ENCODE results near the gene MLNR.
A peak's percentile ranks its signal among the peaks of the same experiment; 100 is the strongest.

Gene MLNR

DNA sequence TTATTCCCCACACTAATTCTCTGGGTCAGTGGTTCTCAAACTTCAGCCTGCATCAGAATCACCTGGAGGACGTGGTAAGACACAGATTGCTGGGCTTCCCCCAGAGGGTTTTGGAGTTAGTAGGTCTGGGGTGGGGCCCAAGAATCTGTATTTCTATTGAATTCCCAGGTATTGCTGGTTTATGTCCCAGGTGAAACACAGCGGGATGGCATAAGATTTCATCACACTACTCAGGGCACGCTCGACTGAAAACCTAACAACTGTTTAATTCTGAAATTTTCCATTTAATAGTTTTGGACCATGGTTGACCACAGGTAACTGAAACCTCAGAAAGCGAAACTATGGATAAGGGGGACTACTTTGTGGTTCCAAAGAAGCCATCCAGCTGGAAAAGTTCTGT lies 6.5 kb downstream of the MLNR start:
- DNase-seq, result no peak

DNA sequence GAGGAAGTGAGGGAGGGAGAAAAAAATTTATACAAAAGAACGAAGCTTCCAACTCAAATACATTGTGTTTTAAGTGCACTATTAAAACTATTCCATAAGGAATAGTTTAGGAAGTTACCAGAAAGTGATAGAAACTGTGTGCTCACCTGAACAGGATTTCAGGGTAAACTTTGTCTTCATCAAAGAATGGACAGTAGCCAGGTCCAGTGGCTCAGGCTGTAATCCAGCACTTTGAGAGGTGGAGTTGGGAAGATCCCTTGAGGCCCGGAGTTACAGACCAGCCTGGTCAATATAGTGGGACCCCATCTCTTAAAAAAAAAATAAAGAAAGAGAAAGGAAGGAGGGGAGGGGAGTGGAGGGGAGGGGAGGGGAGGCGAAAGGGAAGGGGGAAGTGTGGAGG lies 14.6 kb downstream of the MLNR start:
- DNase-seq, result no peak

DNA sequence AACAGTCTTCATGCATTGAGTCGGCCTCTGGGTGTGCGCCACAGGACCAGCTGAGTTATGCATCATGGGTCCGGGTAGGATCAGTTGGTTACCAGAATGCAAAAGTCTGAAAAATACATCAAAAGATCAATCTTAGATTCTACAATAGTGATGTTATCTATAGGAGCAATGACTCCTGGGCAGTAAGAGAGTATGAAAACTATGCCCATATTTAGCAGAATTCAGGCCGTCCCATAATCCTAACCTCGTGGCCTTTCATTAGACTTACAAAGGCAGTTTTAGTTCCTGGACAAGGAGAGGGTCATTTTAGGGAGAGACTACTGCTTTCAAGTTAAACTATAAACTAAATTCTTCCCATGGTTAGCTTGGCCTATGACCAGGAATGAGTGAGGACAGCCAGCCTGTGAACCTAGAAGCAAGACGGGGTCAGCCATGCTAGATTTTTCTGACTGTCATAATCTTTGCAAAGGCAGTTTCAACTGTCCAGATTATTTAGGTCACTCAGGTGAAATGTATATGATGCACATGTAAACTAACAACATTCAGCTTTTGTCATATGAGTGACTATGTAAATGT lies 15.8 kb downstream of the MLNR start:
- DNase-seq, result no peak

DNA sequence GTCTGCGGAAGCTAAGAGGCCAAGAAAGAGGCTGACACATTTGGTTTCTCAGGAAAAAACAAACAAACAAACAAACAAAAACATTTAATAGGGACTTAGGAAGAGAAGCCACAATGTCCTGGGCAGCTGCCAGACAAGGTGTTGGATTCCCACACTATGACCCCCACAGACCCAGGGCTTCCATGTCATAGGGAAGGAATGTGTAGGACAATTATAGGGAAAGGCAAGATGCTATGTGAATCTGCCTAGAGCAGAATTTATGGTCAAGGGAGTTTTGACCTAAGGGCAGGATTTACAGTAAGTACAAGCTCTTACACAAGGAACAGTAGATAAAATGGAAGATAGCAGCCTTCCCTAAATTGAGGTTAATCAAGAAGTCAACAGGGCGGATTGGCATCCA lies 18.5 kb downstream of the MLNR start:
- DNase-seq, result no peak

DNA sequence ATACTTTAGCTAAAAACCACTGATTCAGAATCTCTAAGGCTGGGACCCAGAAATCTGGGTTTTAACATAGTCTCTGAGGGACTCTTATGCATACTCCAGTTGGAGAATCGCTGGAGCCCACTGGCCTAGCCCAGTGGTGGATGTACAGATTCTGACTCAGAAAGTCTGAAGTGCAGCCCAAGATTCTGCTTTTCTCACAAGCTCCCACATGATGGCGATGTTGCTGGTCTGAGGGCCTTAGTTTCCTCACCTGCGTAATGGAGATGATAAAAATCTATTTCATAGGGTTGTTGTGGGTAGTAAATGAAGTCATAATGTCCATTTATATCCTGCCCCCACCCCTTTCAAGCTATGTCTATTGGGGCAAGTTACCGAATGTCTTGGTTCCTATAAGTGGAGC lies 19.9 kb downstream of the MLNR start:
- peak; percentile 55 for DNase-seq

DNA sequence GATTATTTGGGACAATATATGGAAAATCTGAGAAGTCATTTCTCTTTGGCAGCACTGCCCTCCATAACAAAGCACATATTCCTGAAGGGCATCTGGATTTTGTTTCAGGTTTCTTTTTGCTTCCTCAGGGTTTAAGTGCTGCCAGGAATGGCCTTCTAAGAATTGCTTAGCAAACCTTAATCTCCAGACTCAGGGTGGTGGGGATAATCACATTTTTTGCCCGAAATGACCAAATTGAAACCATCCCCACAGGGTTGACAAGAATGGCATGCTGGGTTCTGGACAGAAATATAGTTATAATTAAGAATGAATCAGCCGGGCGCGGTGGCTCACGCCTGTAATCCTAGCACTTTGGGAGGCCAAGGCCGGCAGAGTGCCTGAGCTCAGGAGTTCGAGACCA lies 21.2 kb downstream of the MLNR start:
- no peak for DNase-seq

DNA sequence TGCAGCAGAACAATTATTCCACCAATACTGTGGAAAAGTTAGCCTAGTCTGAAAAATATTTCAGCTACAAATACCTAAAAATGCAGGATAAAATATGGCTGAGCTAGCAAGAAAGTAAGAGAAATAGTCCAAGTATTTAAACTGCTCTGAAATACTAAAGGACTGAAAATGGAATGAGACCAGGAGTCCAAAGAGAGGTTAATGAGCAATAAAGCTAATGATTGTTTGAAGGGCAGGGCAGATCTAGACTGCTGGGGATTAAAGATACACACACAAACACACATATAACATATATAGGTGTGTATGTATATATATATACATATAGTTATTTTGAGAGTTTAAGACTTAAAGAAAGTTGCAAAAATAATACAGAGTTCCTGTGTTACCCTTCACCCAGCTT lies 25.0 kb downstream of the MLNR start:
- no peak for DNase-seq

DNA sequence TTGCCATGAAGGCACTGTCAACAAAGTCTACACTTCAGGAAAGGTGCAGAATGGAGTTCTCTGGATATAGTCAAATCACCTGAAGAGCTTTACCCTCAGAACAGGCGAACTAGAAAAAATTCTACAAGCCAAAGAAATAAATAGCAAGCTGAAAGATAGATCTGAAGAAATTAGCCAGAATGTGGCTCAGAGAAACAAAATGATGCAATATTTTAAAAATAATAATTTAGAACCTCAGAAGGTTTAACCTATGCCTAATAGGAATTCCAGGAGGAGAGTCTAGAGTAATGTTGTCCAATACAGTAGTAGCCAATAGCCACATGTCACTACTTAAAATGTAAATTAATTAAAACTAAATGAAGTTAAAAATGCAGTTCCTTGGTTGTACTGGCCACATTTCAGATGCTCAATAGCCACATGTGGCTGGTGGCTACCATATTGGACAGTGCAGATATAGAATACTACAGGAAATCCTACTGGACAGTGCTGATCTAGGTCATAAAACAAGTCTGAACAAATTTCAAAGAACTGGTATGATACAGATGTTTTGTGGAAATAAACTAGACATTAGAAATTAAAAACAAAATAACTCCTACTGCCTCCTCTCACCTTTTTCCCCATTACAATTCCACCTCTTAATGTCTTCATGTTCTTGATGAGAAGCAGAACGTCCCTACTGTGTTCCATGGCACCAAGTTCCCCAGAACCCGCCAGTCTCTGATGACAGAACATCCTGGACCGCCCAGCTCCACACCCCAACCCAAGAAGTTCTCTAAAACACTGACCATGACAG lies 26.9 kb downstream of the MLNR start:
- peak; percentile 43 for DNase-seq

DNA sequence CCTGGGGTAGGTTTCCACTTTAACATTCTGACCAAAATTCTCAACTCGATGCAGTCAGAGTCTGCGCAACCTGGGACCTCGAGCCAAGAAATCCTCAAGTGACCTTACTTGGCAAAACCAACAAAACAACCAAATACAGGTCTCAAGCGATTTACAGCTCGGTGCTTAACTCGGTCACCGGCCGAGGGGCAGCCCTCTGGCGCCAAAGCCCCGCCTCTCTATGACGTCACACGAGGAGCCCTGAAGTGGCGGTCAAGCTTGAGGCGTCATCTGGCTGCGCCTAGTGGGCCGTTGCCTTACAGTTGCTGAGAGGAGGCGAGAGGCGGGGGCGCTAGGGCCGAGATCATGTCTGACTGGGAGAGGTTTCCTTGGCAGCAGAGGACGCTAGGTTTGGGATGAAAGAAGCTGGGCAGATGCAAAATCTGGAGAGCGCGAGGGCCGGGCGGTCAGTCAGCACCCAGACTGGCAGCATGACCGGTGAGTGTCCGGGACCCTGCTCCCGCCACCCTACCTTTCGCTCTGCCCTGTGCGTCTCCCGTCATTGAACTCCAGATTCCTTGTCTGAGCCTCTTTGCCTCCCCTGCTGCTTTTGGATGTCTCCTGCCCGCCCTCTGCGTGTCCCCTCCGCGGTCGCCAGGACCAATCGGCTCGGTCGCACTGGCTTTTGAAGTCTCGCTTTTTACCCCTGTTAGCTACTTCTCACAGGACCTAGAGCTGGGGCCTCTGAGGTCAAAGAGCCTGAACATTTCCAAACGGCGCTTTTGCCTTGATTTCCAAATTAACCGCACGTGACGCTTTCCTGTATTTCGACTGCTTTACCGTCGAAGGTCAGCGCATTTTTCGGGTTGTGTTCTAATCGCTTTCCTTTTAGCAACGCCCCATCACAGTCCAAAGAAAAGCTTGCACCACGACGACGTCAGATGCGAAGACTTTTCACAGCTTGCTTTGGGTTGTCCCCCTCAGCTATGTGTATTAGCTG lies 27.8 kb downstream of the MLNR start, which contains the start of gene CDADC1:
Gene CDADC1 (plus strand): TSS at position 283 of the 979 bp plus-strand sequence. CDS start 113 bp downstream, at position 396.
- peak; percentile 96 for DNase-seq

DNA sequence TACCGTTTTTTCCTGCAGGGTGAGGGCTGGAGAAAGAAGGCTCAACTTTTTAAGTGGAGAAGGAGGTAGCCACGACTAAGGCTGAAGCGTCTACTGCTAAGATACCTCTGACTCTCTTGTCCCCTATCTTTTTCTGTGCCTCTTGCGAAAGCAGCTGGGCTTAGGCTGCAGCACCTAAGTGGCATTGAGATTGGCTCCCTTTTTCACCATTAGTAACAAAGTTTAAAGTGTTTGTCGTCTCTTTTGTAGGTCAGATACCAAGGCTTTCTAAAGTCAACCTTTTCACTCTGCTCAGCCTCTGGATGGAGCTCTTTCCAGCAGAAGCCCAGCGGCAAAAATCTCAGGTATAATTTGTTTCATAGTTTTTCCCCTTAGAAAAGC lies 28.5 kb downstream of the MLNR start:
- DNase-seq, result no peak

DNA sequence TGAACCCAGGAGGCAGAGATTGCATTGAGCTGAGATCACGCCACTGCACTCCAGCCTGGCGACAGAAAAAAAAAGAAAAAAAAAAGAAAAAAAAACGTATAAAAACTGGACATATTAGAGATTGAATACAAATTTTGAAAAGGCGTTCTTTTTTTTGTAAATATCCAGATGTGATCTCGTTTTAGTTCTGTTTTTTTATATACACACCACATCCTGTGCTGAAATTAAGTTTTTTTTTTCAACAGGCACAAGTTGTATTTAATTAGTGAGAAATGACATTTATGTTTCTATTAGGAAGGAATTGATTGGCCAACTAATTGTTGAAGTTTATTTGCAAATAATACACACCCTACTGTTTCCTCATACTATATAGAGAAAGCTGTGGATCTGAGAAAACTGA lies 31.2 kb downstream of the MLNR start:
- no peak for DNase-seq

DNA sequence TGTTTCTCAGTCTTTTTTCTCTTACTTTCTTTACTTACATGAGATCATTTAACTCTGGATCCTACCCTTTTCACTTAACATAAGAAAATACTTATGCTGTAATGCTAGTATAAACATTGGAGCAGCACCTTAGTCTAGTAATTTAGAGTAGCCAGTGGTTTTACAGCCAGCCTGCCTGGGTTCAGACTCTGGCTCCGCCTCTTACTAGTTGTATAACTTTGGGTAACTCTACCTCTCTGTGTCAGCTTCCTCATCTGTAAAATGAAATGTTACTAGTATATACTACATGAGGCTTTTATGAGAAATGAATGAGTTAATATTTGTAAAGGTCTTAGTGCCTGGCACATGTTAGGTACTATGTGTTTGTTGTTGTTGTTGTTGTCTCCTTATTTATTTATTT lies 33.2 kb downstream of the MLNR start:
- DNase-seq, result no peak

DNA sequence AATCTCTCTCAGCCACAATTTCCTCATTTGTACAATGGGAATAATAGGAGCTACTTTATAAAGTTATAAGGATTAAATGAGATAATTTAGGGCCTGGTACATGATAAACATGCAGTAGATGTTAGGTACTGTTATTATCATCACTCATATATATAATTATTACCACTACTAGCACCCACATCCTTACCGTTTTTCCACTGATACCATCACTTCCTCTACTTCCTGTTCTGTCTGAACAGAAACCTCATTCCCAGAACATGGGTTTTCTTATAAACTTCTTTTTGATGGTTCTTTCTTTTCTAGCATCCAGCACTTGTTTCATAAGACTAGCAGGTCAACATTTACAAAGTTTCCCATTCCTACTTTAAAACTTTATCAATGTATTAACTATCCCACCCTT lies 33.9 kb downstream of the MLNR start:
- no peak for DNase-seq

DNA sequence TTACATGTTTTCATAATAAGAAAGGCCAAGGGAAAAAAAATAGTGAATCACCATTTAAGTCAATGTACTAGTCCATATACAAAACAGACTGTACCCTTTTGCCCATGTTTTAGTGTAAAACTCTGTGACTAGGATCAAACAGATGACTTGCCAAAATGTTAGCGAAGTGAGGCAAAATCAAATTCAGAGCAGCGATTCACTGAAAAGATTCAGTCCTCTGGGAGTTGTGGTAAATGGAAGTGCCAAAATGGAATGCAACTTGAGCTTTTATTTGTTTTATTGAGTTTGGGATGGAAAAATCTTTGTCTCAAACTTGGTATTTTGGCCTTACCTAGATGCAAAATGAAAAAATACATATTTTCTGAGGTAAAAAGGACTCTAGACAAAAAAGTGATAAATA lies 36.7 kb downstream of the MLNR start:
- no peak for DNase-seq

DNA sequence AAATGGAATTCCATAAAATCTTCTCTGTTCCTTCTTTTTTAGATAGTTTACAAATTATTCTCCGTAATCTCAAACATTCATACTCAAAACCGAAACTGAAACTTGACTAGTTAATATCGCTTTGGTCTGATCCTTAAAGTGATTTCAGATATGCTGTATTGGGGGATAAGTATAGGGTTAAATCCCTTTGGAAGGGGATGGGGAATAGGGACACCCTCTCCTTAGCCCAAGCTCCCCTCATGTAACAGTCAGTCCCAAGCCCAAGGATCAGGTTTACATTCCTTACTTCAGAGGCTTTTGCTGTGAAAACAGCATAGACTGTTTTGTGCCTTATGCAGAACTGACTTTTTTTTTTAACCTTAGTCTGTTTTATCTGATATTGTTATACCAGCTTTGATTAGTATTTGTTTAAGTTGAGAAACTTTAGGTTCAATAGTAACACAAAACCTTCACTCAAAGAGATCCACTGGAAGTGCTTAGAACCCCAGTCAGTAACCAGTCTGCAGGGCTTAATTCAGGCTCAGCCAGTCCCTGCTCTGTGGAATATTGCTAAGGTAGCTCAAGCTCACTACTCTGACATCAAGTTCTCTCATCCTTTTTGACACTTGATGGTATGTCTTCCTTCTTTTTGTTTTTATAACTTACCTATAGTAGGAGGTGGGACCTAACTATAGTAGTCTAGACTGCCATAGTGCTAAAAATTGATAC lies 38.1 kb downstream of the MLNR start:
- no peak for DNase-seq

DNA sequence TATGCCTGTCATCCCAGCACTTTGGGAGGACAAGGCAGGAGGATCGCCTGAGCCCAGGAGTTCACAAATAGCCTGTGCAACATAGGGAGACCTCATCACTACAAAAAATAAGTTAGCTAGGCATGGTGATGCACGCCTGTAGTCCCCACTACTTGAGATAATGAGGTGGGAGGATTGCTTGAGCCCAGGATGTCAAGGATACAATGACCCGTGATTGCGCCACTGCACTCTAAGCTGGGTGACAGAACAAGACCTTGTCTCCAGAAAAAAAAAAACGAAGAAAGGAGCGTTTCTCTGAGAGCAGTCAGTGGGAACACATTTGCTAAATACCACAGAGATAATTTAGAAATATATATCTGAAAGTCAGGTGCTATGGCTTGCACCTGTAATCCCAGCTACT lies 39.4 kb downstream of the MLNR start:
- no peak for DNase-seq

DNA sequence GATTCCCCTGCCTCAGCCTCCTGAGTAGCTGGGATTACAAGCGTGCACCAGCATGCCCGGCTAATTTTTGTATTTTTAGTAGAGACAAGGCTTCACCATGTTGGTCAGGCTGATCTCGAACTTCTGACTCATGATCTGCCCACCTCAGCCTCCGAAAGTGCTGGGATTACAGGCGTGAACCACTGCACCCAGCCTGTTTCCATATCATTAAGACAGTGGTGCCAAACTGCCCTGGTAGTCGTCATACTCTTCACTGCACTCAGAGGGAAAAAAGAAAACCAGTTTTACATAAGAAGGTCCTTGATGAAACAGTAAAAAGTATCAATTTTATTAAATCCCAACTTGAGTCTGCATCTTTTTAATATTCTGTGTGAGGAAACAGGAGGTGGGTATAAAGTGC lies 42.5 kb downstream of the MLNR start:
- DNase-seq, result no peak

DNA sequence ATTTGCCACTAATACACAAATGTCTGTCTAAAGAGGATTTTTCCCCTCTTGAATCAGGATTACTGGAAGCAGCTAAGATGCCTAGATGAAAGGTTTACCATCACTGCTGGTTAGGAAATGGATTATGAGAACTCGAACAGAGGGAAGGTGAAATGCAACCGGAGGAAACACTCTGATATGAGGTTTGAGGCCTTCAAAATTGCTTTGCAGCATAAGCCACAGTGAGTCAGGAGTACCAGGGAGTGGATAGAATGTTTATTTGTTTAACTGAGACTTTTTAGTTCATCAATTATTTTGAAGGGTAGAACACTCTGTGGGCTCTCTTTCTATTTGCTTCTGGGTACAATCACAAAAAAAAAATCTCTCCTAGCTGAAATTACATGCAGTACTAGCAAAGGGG lies 45.7 kb downstream of the MLNR start:
- DNase-seq, result no peak

DNA sequence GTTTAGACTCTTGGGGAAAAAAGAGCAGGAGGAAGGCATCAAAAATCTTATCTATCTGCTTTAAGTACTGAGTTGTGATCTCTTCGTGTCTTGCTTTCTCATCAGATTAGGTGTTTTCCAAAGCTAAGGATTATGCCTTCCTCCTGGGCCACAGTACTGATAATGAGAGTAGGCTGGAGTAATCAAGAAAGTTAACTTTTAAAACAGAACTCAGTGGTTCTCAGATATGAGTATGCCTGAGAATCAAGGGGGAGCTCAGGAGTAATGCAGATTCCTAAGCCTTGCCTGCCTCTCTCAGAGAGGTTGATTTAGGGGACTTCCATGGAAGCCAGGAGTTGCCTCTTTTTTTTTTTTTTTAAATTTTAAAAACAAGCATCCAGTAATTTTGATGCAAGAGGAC lies 51.1 kb downstream of the MLNR start:
- DNase-seq, result no peak

Data from hematopoietic multipotent progenitor cell treated with erythropoietin and hydrocortisone succinate and interleukin-3 and kit ligand, for 8 days (in vitro differentiated cells).